Sigmoid colon (tissue), 7 donors: ENCODE measurements around the gene TMEM121. TPM values are rescaled to one million over a fixed set of nuclear protein-coding genes. Genes with fewer than 3 reads are reported as not detected.

Experiments
- DNase-seq: peaks from one replicate; pipeline ENCODE4 v3.0.0-alpha.2; 2019
- H3K27ac ChIP-seq, 4 donors: fragments of 200-600 bp; sonication (generic); one replicate each; pipeline ENCODE4 v1.5.1; 2016 to 2019; ENCODE audit warnings: mild to moderate bottlenecking in 1 of 4
- H3K27me3 ChIP-seq, 3 donors: fragments of 200-600 bp; sonication (generic); one replicate each; pipeline ENCODE4 v1.5.1; 2019; ENCODE audit warnings: mild to moderate bottlenecking in 1 of 3
- H3K36me3 ChIP-seq, 4 donors: fragments of 200-600 bp; sonication (generic); one replicate each; pipeline ENCODE4 v1.5.1; 2016 to 2019
- H3K4me1 ChIP-seq, 4 donors: fragments of 200-600 bp; sonication (generic); one replicate each; pipeline ENCODE4 v1.5.1; 2017 to 2019
- H3K4me3 ChIP-seq, 4 donors: fragments of 200-600 bp; sonication (generic); one replicate each; pipeline ENCODE4 v1.5.1; 2017 to 2019; ENCODE audit warnings: mild to moderate bottlenecking in 2 of 4, moderate library complexity in 1 of 4
- H3K9me3 ChIP-seq, 4 donors: fragments of 200-600 bp in 3 of 4; sonication (generic) in 3 of 4; one replicate each; pipeline versions ENCODE4 v1.5.1 to v1.6.1; 2013 to 2019
- CTCF ChIP-seq, 4 experiments: fragments of 450-650 bp in 3 of 4; fragments of 200-600 bp in 1 of 4; IDR thresholded peaks; one replicate each; pipeline ENCODE4 v1.5.1; 2016 to 2019; ENCODE audit warnings: antibody characterized with exemption in 4 of 4, mild to moderate bottlenecking in 3 of 4, moderate library complexity in 2 of 4
- EP300 ChIP-seq, 4 donors: sonication (generic); formaldehyde crosslinking; IDR thresholded peaks; one replicate each; pipeline ENCODE4 v1.6.1; 2017; ENCODE audit warnings: antibody characterized with exemption in 4 of 4
- POLR2A ChIP-seq, 2 donors: fragments of 450-650 bp; IDR thresholded peaks; one replicate each; pipeline ENCODE4 v1.6.1; 2016; ENCODE audit warnings: antibody characterized with exemption in 2 of 2, mild to moderate bottlenecking in 2 of 2, moderate library complexity in 2 of 2
- POLR2AphosphoS5 ChIP-seq, 4 donors: sonication (generic); formaldehyde crosslinking; IDR thresholded peaks; one replicate each; pipeline ENCODE4 v1.6.1; 2017; ENCODE audit warnings: antibody characterized with exemption in 4 of 4
- WGBS, 2 donors: extraction: QIAGEN DNeasy Blood & Tissue Kit; methylation state at CpG; one replicate each; pipeline ENCODE4 v1.1.7; 2013; 5-methylcytosine and 5-hydroxymethylcytosine counted together
- intact Hi-C: fragments of 100-400 bp; cut with DNase I; formaldehyde crosslinking; loops from one replicate; pipeline ENCODE4 v1.15.1; 2023
- polyA plus RNA-seq, 3 donors: library from polyadenylated mRNA; stranded (reverse); fragments of 200-250 nt; gene quantifications; one replicate each; pipeline ENCODE4 v1.2.3, GENCODE V29; 2013
- total RNA-seq, 4 donors: library from RNA; depleted of rRNA; stranded (reverse); fragments of >200 nt; gene quantifications; one replicate each; pipeline ENCODE4 v1.1.0, GENCODE V29; 2016
- donor health status: healthy with polysubstance abuse.
- donor health status: Bipolar disorder and iron deficiency.
- donor health status: healthy.

The TMEM121 gene
- total and polyA plus RNA-seq, 7 donors = 2.3 to 8.0 (median 5.0) TPM; not detected in 2

- Histone ChIP-seq H3K27ac (no peak overlapping the region), H3K4me3 (no peak overlapping the region), H3K9me3 (no peaks in the 10 kb centered on the region), H3K27me3 (peaks cover 0 to 37% (median 12%) of the 10 kb centered on the region in 3 donors), H3K36me3 (no peaks in the 10 kb centered on the region), H3K4me1 (peaks cover 0 to 7% (median 0%) of the 10 kb centered on the region in 4 donors)
- no peak for TF ChIP-seq POLR2AphosphoS5 (IDR thresholded peaks at IDR 0.05)
- TF ChIP-seq POLR2A (IDR thresholded peaks at IDR 0.05) = no peak
- no peak for TF ChIP-seq EP300 (IDR thresholded peaks at IDR 0.05)
- TF ChIP-seq CTCF (IDR thresholded peaks at IDR 0.05) = no peak
- whole genome bisulfite sequencing, 2 donors = 61 to 87% methylated on average over 7 of the region's 7 CpGs
- intact Hi-C loops = no loop called here
- peak; percentile 56 for DNase-seq
These were observed 9.7 kb downstream of the TMEM121 start for GRCh38 chr14:105536051-105536450.

- intact Hi-C loops = no loop called here
- WGBS, 2 donors = 58 to 80% methylated on average over 34 of the region's 34 CpGs
These were observed 10.6 kb downstream of the TMEM121 start for GRCh38 chr14:105536691-105537579.

GRCh38 chr14:105537580-105538474 is 11.4 kb downstream of the TMEM121 start:
- peak; percentile 68 for DNase-seq
- TF ChIP-seq CTCF (IDR thresholded peaks at IDR 0.05) = peak; percentile 47 to 98 (median 72)
- no peak for TF ChIP-seq EP300 (IDR thresholded peaks at IDR 0.05)
- TF ChIP-seq POLR2AphosphoS5 (IDR thresholded peaks at IDR 0.05) = no peak
- intact Hi-C loops = no loop called here

More at GRCh38 chr14:105536691-105537579, 10.6 kb downstream of the TMEM121 start:
- H3K4me1 ChIP-seq = peaks cover 0 to 7% (median 0%) of the 10 kb centered on the region in 4 donors
- H3K27ac ChIP-seq = no peak overlapping the region
- DNase-seq = peak; percentile 48
- no peaks in the 10 kb centered on the region for H3K9me3 ChIP-seq
- no peak for TF ChIP-seq EP300 (IDR thresholded peaks at IDR 0.05)
- no peak for TF ChIP-seq CTCF (IDR thresholded peaks at IDR 0.05)
- TF ChIP-seq POLR2AphosphoS5 (IDR thresholded peaks at IDR 0.05) = no peak
- TF ChIP-seq POLR2A (IDR thresholded peaks at IDR 0.05) = no peak
- no peaks in the 10 kb centered on the region for H3K36me3 ChIP-seq
- peaks cover 0 to 37% (median 12%) of the 10 kb centered on the region in 3 donors for H3K27me3 ChIP-seq
- no peak overlapping the region for H3K4me3 ChIP-seq

GRCh38 chr14:105538481-105539049 is 12.2 kb downstream of the TMEM121 start:
- H3K9me3 ChIP-seq = peaks cover 0 to 5% (median 2%) of the 10 kb centered on the region in 4 donors
- no peaks in the 10 kb centered on the region for H3K36me3 ChIP-seq
- no peak overlapping the region for H3K27ac ChIP-seq
- peaks cover 0 to 37% (median 12%) of the 10 kb centered on the region in 3 donors for H3K27me3 ChIP-seq
- DNase-seq = peak; percentile 52
- H3K4me1 ChIP-seq = peaks cover 0 to 7% (median 0%) of the 10 kb centered on the region in 4 donors
- intact Hi-C loops = no loop called here
- WGBS, 2 donors = 80 to 88% methylated on average over 23 of the region's 23 CpGs
- no peak overlapping the region for H3K4me3 ChIP-seq
- no peak for TF ChIP-seq POLR2A (IDR thresholded peaks at IDR 0.05)

More at GRCh38 chr14:105537580-105538474, 11.4 kb downstream of the TMEM121 start:
- Histone ChIP-seq H3K4me3 (no peak overlapping the region), H3K27me3 (peaks cover 0 to 37% (median 12%) of the 10 kb centered on the region in 3 donors), H3K4me1 (peaks cover 0 to 7% (median 0%) of the 10 kb centered on the region in 4 donors), H3K36me3 (no peaks in the 10 kb centered on the region), H3K9me3 (no peaks in the 10 kb centered on the region), H3K27ac (no peak overlapping the region)
- 12 to 22% methylated on average over 30 of the region's 30 CpGs for WGBS, 2 donors
